Muscle layer of duodenum (tissue), 2 donors: ENCODE measurements around the gene MMP28.

Experiments used
- H3K27ac ChIP-seq: one replicate; pipeline ENCODE4 v1.7.0; 2013; ENCODE audit warnings: mild to moderate bottlenecking, low read length
- H3K27me3 ChIP-seq: one replicate; pipeline ENCODE4 v1.7.0; 2013; ENCODE audit warnings: low read depth, mild to moderate bottlenecking, control low read depth, low read length
- H3K36me3 ChIP-seq, 2 donors: one replicate each; pipeline ENCODE4 v1.7.0; 2013; ENCODE audit warnings: low read length in 2 of 2, control low read depth in 1 of 2, mild to moderate bottlenecking in 1 of 2; ENCODE audit not compliant: insufficient read depth in 2 of 2, control insufficient read depth in 1 of 2
- H3K4me1 ChIP-seq, 2 donors: one replicate each; pipeline ENCODE4 v1.7.0; 2013; ENCODE audit warnings: low read length in 2 of 2, mild to moderate bottlenecking in 2 of 2, control low read depth in 1 of 2, moderate library complexity in 1 of 2; ENCODE audit not compliant: insufficient read depth in 2 of 2, control insufficient read depth in 1 of 2
- H3K4me3 ChIP-seq, 2 donors: one replicate each; pipeline ENCODE4 v1.7.0; 2013; ENCODE audit warnings: low read length in 2 of 2, low read depth in 1 of 2, mild to moderate bottlenecking in 1 of 2
- H3K9me3 ChIP-seq, 2 donors: one replicate each; pipeline ENCODE4 v1.7.0; 2013; ENCODE audit warnings: low read length in 2 of 2, control low read depth in 1 of 2, mild to moderate bottlenecking in 1 of 2; ENCODE audit not compliant: control insufficient read depth in 1 of 2
- donor health status: healthy.

Gene MMP28

DNA sequence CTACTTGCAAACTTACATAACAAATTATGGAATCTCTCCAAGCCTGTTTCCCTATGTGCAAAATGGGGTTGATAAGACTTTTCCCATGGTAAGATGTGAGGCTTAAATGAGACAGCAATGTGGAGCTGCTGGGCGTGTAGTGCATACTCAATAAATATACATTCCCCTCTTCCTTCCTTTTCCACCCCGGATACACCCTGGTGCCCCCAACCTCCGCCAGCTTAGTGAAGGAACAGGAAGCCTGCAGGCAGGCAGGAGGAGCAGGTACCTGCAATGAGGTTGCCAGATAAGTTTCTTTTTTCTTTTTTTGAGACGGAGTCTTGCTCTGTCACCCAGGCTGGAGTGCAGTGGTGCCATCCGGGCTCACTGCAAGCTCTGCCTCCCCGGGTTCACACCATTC lies 19.9 kb downstream of the MMP28 start:
- Histone ChIP-seq H3K27ac (no peak overlapping the region), H3K4me1 (peaks cover 0 to 24% of the 10 kb centered on the region in 2 donors), H3K9me3 (no peaks in the 10 kb centered on the region), H3K27me3 (no peaks in the 10 kb centered on the region), H3K36me3 (no peaks in the 10 kb centered on the region), H3K4me3 (peak overlapping the region in 1 of 2 donors; percentile 29)

- Histone ChIP-seq H3K4me1 (peaks cover 0 to 24% of the 10 kb centered on the region in 2 donors), H3K27me3 (no peaks in the 10 kb centered on the region), H3K27ac (peak overlapping the region; percentile 82), H3K36me3 (no peaks in the 10 kb centered on the region), H3K4me3 (peak overlapping the region in 1 of 2 donors; percentile 29), H3K9me3 (no peaks in the 10 kb centered on the region)
Measured at GRCh38 chr17:35775039-35775438, 20.4 kb downstream of the MMP28 start.

- Histone ChIP-seq H3K4me1 (peaks cover 0 to 24% of the 10 kb centered on the region in 2 donors), H3K9me3 (no peaks in the 10 kb centered on the region), H3K27me3 (no peaks in the 10 kb centered on the region), H3K36me3 (no peaks in the 10 kb centered on the region), H3K27ac (peak overlapping the region; percentile 82), H3K4me3 (peak overlapping the region in 1 of 2 donors; percentile 29)
Measured at GRCh38 chr17:35774499-35774898, 20.9 kb downstream of the MMP28 start.

- Histone ChIP-seq H3K4me3 (no peak overlapping the region), H3K27me3 (no peaks in the 10 kb centered on the region), H3K36me3 (no peaks in the 10 kb centered on the region), H3K4me1 (peaks cover 0 to 24% of the 10 kb centered on the region in 2 donors), H3K9me3 (no peaks in the 10 kb centered on the region), H3K27ac (peak overlapping the region; percentile 34)
Measured at GRCh38 chr17:35773679-35774425, 21.6 kb downstream of the MMP28 start.

- Histone ChIP-seq H3K4me3 (no peak overlapping the region), H3K4me1 (peaks cover 0 to 24% of the 10 kb centered on the region in 2 donors), H3K27ac (no peak overlapping the region)
Measured at GRCh38 chr17:35773129-35773528, 22.3 kb downstream of the MMP28 start.

GRCh38 chr17:35769895-35770486 lies 25.4 kb downstream of the MMP28 start:
- Histone ChIP-seq H3K36me3 (no peaks in the 10 kb centered on the region), H3K4me1 (peaks cover 0 to 27% of the 10 kb centered on the region in 2 donors), H3K4me3 (no peak overlapping the region), H3K27me3 (no peaks in the 10 kb centered on the region), H3K9me3 (no peaks in the 10 kb centered on the region), H3K27ac (no peak overlapping the region)

More at GRCh38 chr17:35773129-35773528, 22.3 kb downstream of the MMP28 start:
- Histone ChIP-seq H3K36me3 (no peaks in the 10 kb centered on the region), H3K27me3 (no peaks in the 10 kb centered on the region), H3K9me3 (no peaks in the 10 kb centered on the region)

DNA sequence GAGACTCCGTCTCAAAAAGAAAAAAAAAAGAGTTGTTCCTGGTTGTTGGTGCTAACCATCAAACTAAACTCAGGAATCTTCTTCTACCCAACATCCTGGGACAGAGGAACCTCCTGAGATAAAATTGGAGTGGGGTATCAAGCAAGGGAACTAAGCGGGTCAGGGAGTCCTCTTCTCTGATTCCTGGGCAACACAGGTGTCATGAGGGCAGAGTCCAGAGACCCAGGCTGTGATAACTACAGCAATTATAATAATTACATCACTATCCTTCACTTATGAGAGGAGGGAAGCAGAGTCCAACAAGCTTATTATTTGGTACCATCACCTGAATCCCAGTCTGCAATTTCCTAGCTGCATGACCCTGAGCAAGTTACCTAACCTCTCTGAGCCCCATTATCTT lies 26.6 kb downstream of the MMP28 start:
- Histone ChIP-seq H3K27ac (no peak overlapping the region), H3K9me3 (no peaks in the 10 kb centered on the region), H3K4me1 (peaks cover 0 to 23% of the 10 kb centered on the region in 2 donors), H3K36me3 (no peaks in the 10 kb centered on the region), H3K27me3 (no peaks in the 10 kb centered on the region), H3K4me3 (no peak overlapping the region)

- Histone ChIP-seq H3K9me3 (no peaks in the 10 kb centered on the region), H3K4me1 (peaks cover 0 to 15% of the 10 kb centered on the region in 2 donors), H3K27ac (peak overlapping the region; percentile 19), H3K36me3 (no peaks in the 10 kb centered on the region), H3K4me3 (no peak overlapping the region), H3K27me3 (no peaks in the 10 kb centered on the region)
Measured at GRCh38 chr17:35766903-35767510, 28.4 kb downstream of the MMP28 start.

GRCh38 chr17:35766489-35766877 lies 29.0 kb downstream of the MMP28 start:
- Histone ChIP-seq H3K9me3 (no peaks in the 10 kb centered on the region), H3K27me3 (no peaks in the 10 kb centered on the region), H3K27ac (no peak overlapping the region), H3K4me1 (peaks cover 0 to 15% of the 10 kb centered on the region in 2 donors), H3K4me3 (no peak overlapping the region), H3K36me3 (no peaks in the 10 kb centered on the region)

GRCh38 chr17:35765756-35766488 lies 29.5 kb downstream of the MMP28 start:
- Histone ChIP-seq H3K27ac (no peak overlapping the region), H3K4me1 (peaks cover 0 to 15% of the 10 kb centered on the region in 2 donors), H3K9me3 (no peaks in the 10 kb centered on the region)

More at GRCh38 chr17:35765756-35766488, 29.5 kb downstream of the MMP28 start:
- H3K27me3 ChIP-seq, result no peaks in the 10 kb centered on the region
- no peaks in the 10 kb centered on the region for H3K36me3 ChIP-seq
- no peak overlapping the region for H3K4me3 ChIP-seq
